NCI-H2227 (cell line): ENCODE data around the gene PRDX1.
"Not testable (repeated sequence)": the region's sequence is repeated elsewhere in the genome, so short reads cannot be mapped to it uniquely, and the experiment has no call there.

ENCODE experiments used
- DNase-seq: peaks from one replicate; lab custom pipeline; 2025; ENCODE audit not compliant: unreplicated experiment; lab: John Stamatoyannopoulos, UW

The PRDX1 gene

DNA sequence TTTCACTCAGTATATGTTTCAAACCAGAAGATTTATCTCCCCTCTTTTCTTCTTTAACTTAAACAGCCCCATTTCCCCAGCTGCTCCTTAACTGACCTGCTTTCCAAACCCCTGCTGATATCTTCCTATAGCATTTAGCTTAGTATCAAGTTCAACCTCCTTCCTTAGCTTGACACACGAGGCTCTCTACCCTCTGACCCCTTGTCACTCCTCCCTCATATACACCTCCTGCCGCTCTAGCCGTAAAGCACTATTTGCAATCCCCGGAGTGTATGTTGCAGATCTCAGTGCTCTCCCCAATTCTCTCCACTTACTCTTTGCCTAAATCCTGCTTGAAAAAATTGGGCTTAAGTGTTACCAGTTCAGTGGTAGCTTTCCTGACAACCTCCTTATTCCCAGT, 15.2 kb upstream of the PRDX1 start:
- DNase-seq, result no peak

DNA sequence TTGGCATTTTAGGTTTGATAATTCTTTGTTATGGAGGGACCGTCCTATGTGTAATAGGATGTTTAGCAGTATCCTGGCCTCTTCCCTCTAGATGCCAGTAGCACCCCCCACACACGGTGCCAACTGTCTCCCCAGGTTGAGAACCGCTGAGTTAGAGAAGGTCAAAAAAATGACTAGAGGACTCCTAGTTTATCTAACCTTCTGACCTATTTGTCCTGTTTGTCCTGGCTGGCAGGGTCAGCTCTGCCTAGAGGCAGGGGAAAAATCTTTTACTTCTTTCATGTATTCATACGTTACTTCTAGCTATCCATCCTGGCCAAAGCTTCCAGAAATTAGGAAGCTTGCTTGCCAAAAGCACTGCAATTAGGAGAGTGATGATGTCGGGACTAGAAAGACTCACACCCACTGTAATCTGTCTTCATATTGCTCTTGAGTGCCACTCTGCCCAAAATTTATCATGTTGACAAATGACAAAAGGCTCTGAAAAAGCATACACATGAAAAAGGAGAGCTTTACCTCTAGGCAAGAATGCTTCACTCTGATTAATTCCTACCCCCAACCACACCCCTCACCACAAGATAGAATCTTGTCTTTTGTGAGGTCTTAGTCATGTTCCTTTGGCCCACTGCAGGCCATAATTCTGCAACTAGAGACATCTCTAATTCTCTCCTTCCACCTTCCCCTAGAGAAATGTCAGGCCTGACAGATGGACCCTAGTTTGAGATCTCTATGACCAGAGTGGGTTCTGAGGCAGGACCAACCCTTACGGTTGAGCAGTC, 14.5 kb upstream of the PRDX1 start:
- DNase-seq, result no peak

DNA sequence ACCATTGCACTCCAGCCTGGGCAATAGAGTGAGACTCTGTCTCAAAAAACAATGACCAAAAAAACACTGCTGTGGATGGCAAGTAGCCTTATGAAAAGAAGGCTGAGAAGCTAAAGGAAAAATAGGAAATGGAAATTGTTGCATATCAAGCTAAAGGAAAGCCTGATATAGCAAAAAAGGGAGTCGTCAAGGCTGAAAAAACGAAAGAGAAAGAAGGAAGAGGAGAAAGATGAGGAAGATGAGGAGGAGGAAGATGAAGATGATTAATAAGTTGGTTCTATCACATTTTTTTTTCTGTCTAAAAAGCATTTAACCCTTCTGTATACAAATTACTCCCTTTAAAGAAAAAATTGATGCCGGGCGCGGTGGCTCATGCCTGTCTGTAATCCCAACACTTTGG, 10.2 kb upstream of the PRDX1 start:
- no peak for DNase-seq

DNA sequence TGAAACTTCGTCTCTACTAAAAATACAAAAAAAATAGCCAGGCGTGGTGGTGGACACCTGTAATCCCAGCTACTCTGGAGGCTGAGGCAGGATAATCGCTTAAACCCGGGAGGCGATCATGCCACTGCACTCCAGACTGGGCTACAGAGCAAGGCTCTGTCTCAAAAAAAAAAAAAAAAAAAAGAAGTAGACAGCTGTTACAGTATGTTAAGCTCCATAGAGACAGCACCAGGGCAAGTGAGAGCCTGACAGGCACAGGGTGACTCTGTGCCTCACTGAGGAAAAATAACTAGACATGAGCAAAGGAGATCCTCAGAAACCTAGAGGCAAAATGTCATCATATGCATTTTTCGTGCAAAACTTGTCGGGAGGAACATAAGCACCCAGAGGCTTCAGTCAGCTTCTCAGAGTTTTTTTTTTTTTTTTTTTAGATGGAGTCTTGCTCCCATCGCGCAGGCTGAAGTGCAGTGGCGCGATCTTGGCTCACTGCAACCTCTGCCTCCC, 9.0 kb upstream of the PRDX1 start:
- no peak for DNase-seq

DNA sequence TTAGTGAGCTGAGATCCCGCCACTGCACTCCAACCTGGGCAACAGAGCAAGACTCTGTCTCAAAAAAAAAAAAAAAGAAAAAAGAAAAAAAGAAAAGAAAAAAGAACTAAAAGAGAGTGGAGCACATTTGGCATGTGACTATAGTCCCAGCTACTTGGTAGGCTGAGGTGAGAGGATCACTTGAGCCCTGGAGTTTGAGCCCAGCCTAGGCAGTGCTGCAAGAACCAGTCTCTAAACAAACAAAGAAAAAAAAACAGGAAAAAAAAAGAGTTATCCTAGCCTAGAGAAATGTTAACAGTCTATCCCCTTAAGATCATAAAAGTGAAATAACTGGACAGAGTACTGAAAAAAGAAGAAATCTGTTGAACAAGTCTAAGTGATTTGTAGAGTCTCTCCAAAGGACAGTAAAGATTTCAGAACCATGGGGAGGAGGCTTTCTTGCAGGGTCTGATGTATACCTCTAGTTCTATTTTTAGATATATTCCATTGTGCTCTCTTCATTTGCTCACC, 4.5 kb upstream of the PRDX1 start:
- no peak for DNase-seq

DNA sequence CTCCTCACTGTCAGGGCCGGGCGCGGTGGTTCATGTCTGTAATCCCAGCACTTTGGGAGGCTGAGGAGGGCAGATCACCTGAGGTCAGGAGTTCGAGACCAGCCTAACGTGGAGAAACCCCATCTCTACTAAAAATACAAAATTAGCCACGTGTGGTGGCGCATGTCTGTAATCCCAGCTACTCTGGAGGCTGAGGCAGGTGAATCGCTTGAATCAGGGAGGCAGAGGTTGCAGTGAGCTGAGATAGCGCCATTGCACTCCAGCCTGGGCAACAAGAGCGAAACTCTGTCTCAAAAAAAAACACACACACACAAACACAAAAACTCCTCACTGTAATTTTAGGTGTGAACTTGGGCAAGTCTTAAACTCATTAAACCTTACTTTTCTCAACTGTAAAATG, 2.3 kb upstream of the PRDX1 start:
- DNase-seq, result not testable (repeated sequence)

DNA sequence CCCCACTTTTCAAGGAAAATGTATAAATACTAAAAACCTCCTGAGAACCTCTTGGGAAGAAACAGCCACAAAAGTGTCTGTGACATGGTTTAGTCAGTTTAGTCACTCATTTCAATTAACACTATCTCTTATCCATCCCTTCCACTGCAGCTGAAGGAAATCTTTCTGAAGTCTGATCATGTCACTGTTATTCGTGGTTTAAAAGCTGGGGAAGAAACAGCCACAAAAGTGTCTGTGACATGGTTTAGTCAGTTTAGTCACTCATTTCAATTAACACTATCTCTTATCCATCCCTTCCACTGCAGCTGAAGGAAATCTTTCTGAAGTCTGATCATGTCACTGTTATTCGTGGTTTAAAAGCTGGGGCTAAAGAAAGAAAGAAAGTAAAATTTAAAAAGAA, 1.8 kb upstream of the PRDX1 start:
- DNase-seq, result not testable (repeated sequence)

DNA sequence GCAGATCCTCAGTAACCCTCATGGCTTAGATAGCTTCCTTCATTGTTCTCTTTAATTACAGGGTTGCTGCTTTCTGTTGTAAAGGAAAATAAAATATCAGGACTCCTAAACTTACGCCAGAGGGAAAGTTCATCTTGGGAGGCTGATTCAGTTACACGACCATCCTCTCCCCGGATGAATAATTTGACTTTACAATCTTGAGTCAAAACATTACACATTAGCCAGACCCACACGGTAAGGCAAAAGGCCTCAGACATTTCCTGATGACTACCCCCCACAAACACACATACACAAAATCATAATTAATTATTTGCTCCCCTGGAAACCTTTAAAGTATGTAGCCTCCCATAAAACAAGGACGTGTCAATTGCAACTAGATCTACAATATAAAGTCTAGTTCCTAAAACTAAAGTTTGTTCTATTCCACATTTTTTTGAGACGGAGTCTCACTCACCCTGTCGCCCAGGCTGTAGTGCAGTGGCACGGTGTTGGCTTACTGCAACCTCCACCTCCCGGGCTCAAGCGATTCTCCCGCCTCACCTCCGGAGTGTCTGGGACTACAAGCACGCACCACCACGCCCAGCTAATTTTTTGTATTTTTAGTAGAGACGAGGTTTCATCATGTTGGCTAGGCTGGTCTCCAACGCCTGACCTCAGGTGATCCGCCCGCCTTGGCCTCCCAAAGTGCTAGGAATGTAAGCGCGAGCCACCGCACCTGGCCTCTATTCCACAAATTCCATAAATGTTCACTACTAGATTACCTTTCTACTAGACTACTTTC, 830 bp upstream of the PRDX1 start:
- DNase-seq, result peak; percentile 34

DNA sequence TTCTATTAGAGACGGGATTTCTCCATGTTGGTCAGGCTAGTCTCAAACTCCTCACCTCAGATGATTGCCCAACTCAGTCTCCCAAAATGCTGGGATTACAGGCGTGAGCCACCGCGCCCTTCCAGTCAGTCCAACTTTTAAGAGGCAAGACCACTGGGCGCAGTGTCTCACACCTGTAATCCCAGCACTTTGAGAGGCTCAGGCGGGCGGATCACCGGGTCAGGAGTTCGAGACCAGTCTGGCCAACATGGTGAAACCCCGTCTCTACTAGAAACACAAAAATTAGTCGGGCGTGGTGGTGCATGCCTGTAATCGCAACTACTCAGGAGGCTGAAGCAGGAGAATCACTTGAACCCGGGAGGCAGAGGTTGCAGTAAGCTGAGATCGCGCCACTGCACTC, 1.9 kb downstream of the PRDX1 start:
- not testable (repeated sequence) for DNase-seq

DNA sequence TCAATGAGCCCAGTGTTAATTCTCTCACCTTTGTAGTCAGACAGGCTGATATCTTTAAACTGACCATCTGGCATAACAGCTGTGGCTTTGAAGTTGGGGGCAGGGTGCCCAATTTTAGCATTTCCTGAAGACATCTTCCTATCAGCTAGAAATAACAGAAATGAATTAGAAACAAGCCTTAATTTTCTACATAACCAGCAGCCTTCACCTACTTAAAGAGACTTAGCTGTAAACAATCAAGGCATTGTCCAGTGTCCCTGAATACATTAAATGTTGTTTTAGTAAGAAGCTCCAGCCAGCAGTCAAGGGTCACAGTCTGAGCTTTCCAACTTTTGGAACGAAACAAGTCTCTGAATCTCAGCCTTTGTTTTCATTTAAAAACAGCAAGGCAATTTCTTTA, 2.8 kb downstream of the PRDX1 start:
- DNase-seq, result no peak

DNA sequence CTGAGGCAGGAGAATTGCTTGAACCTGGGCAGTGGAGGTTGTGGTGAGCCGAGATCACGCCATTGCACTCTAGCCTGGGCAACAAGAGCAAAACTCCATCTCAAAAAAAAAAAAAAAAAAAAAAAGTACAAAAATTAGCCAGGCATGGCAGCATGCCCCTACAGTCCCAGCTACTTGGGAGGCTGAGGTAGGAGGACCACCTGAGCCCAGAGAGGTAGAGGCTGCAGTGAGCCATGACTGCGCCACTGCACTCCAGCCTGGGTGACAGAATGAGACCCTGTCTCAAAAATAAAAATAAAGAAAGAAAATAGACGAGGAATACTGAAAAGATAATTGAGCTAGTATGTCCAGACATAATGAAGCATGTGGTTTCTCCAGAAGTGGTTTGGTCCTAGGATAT, 3.3 kb downstream of the PRDX1 start:
- not testable (repeated sequence) for DNase-seq

DNA sequence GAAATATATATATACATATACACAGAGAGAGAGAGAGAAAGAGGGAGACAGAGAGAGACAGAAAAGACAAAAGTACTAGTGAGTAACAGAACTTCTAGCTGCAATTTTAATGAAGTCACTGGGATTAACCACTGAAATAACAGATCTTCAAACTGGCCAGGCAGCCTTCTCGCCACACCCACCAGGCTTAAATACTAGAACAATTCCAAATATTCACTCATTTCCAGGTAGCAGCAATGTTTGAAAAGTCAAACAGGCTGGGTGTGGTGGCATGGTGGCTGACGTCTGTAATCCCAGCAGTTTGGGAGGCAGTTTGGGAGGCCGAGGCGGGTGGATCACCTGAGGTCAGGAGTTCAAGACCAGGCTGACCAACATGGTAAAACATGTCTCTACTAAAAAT, 5.2 kb downstream of the PRDX1 start:
- no peak for DNase-seq

DNA sequence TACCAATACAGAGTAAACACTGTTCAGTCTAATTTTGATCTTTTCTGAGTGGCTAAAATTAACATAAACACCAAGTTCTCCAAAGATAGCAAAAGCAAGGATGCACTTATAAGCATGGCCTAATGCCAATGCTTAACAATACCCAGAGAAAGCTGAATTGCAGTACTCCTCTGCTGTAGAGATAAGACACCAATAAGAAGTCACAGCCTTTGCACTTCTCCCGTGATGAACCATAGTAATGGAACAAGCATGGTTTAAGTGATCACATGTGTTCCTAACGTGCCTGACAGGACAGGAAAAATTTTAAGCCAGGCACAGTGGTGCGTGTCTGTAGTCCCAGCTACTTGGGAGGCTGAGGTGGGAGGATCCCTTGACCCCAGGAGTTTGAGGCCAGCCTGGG, 5.6 kb downstream of the PRDX1 start:
- no peak for DNase-seq

DNA sequence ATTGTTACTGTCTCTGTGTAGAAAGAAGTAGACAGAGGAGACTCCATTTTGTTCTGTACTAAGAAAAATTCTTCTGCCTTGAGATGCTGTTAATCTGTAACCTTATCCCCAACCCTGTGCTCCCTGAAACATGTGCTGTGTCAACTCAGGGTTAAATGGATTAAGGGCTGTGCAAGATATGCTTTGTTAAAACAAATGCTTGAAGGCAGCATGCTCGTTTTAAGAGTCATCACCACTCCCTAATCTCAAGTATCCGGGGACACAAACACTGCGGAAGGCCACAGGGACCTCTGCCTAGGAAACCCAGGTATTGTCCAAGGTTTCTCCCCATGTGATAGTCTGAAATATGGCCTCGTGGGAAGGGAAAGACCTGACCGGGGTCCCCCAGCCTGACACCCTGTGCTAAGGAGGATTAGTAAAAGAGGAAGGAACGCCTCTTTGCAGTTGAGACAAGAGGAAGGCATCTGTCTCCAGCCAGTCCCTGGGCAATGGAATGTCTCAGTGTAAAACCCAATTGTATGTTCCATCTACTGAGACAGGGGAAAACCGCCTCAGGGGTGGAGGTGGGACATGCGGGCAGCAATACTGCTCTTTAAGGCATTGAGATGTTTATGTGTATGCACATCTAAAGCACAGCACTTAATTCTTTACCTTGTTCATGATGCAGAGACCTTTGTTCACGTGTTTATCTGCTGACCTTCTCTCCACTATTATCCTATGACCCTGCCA, 8.0 kb downstream of the PRDX1 start:
- not testable (repeated sequence) for DNase-seq

DNA sequence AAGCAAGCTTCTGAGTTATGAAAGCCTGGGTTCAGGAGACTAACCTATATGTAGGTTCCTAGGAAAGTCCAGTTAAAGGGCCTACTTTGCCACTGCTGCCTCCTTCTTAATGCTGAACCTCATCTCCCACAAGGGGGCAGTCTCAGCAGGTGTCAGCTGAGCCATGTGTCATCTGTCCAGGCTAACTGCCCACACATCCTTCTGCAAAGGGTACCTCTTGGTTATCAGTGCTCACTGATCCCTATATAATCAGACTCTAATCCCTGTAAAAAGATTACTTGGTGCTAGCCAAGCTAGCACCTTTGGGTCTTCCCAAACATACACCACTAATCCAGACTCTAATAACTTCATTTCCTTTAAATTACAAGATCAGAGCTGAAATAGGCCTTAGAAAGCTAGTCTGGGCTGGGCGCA, 9.0 kb downstream of the PRDX1 start:
- peak; percentile 63 for DNase-seq

DNA sequence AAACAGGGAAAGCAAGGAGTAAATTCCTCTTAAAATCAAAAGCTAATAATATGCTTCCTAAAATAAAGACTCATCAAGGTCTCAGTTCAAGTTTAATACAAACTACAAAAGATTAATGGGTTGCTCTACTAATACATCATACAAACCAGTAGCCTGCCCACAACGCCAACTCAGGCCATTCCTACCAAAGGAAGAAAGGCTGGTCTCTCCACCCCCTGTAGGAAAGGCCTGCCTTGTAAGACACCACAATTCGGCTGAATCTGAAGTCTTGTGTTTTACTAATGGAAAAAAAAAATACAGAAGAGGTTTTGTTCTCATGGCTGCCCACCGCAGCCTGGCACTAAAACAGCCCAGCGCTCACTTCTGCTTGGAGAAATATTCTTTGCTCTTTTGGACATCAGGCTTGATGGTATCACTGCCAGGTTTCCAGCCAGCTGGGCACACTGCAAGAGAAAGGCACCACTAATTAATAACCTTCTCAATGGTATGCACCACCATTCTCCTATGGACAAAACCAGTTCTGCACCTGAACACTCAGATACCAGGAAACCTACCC, 10.6 kb downstream of the PRDX1 start:
- no peak for DNase-seq

DNA sequence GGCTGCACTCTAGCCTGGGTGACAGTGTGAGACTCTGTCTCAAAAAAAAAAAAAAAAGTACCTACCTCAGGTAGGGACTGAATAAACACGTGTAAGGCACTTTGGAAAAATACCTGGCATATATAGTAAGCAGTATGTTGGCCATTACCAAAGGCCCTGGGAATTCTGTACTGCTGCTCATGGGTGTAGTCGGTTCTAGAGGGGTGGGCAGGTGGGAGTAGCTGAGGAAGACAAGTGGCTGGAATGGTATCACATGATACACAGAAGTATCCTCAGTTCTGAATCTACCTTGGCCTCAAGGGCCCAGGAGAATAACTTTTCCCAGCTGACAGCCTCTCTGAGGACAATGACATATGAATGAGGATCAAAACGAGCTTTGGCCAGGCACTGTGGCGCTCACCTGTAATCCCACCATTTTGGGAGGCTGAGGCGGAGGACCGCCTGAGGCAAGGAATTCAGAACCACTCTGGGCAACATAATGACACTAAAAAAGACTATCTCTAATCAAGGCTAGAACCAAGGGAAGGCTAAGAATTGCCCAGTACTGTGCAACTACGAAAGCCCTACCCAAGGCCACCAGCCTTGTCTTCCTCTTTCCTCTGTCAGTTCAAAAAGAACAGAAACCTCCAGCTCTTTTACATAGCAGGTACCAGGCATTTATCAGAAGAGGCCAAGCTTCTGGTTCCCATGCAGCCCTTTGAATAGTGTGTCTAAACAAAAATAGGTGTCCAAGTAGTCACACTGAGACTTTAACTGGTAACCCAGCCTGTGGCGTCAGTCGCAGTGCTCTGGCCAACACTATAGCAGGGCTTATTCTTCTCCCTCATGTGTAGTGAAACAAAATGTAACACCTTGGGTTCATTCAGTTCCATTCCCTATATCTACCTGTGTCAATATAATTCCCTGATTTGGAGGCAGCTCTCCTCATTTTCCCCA, 11.4 kb downstream of the PRDX1 start:
- DNase-seq, result no peak

DNA sequence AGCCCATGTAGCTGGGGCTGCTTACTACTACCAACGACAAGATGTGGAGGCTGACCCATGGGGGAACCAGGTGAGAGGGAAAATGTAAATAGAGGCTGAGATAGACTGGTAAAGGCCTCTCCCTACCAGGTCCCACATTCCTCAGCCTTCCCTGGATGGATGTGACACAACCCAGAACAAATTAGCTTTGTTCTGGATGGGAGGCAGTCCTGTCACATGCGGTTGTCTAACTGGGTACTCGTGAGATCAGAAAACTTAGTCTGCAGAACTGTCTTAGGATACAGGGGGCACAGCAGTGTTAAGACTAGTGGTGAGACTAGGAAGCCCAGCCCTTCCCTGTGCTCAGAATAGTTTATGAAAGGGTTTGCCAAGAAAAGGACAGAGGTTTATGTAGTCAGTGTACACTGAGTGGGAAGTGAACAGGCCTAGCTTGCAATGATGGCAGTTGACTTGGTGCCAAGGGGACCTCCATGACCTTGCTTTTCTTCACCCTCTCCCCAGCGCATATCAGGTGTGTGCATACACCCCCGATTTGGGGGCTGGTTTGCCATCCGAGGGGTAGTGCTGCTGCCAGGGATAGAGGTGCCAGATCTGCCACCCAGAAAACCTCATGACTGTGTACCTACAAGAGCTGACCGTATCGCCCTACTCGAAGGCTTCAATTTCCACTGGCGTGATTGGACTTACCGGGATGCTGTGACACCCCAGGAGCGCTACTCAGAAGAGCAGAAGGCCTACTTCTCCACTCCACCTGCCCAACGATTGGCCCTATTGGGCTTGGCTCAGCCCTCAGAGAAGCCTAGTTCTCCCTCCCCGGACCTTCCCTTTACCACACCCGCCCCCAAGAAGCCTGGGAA, 13.2 kb downstream of the PRDX1 start:
- DNase-seq, result no peak

DNA sequence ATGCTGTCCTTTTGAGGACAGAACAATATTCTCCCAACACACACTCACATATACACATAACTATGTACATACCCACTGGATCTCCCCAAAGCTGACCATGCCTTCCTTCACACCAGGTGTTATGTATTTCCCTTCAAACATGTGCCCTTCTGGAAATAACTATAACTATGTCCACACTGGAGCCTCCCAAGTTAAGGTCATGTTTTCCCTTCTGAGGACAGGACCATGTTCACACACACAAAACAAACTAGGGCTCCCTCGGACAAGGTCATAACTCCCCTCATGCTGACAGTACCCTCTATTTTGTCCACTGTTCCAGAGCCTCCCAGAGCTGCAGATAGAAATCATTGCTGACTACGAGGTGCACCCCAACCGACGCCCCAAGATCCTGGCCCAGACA, 13.8 kb downstream of the PRDX1 start:
- DNase-seq, result no peak
